GM19324 (cell line): ENCODE measurements around the gene CELF4.

ENCODE experiments used
- ATAC-seq: cut with Tn5 transposase; IDR thresholded peaks from one replicate; pipeline ENCODE4 v1.9.1; 2021; ENCODE audit warnings: mild to moderate bottlenecking, moderate library complexity; ENCODE audit not compliant: unreplicated experiment, low FRiP score

CELF4 gene

GRCh38 chr18:37501136-37501535 lies 64.5 kb downstream of the CELF4 start:
- no peak for ATAC-seq

DNA sequence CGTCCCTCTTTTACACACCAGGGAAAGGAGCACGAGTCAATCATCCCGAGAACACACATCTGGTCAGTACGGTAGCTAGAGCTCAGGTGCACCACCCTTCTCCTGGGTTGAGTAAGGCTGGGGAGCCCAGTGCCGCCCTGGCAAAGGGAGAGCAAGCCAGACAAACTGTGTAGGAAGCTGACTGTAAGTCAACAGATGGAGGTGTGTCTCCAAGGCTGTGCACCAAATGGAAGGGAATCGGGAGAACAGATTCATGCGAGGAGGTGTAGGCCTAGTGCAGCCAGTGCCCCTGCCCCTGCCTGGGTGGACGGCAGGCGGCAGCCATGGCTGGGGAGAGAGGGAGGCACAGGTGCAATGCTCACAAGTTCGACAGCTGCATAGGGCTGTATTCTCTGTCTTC lies 65.7 kb downstream of the CELF4 start:
- no peak for ATAC-seq

- no peak for ATAC-seq
Observed at GRCh38 chr18:37499044-37499443, 66.6 kb downstream of the CELF4 start.

DNA sequence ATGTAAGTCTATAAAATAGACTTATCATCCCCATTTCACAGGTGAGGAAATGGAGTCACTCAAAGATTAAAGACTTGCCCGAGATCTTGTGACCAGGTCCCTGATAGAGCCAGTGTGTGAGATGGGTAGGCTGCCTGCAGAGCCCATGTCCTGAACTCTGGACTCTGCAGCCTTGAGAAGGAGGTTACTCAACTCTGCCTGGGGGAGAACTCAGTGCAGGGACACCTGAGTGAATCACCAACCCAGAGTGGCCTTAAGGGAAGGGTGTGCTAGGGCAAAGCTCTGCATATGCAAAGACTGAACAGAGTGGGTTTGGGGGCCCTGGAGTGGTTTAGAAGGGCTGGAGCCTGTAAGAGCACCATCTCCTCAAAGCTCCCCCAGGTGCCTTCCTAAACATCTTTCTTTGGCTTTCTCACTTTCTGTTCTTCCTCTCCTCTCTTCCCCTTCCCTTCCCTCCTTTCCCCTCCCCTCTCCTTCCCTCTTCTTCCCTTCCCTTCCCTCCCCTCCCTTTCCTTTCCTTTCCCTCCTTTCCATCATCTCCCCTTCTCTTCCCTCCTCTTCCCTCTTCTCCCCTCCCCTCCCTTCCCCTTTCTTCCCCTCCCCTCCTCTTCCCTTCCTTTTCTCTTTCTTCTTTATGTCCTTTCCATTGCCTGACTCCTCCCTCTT lies 67.6 kb downstream of the CELF4 start:
- ATAC-seq = no peak

- no peak for ATAC-seq
Observed at GRCh38 chr18:37496568-37496967, 69.0 kb downstream of the CELF4 start.

- no peak for ATAC-seq
Observed at GRCh38 chr18:37495354-37495753, 70.2 kb downstream of the CELF4 start.

DNA sequence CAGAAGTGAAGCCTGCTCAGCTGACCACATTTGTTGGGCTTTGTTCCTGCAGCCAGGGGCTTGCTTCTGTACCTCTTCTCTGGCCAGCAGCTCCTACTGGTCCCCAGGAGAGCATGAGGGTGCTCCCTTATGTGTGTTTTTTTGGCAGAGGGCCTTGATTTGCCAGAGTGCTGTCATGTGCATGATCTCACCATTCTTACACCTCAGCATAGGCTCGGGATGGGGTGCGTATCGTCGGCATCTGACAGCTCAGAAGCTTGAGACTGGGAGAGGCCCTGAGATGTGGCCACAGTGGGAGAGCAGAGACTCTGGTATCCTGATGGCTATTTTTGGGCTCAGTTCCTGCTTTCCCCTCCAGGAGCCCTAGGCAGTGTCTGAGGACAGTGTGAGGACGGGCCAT lies 71.2 kb downstream of the CELF4 start:
- no peak for ATAC-seq

GRCh38 chr18:37493352-37493935 lies 72.2 kb downstream of the CELF4 start:
- no peak for ATAC-seq

GRCh38 chr18:37492952-37493351 lies 72.6 kb downstream of the CELF4 start:
- no peak for ATAC-seq

GRCh38 chr18:37491526-37491925 lies 74.1 kb downstream of the CELF4 start:
- no peak for ATAC-seq

DNA sequence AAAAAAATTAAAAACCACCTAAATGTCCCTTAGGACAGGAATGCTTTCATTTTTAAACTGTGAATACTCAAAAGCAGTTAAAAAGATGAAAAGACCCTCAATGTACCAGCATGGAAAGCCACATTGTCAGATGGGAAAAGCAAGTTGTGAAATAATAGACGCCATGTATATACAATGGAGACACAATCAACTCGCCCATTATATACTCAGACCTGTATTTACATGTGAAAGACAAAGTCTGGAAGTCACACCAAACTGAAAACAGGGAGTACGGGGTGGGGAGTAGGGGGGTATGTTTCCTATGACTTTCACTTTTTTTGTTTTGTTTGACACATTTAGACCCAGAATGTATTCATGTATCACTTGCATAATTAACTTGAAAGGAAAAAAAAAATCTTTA lies 75.6 kb downstream of the CELF4 start:
- ATAC-seq = no peak

GRCh38 chr18:37489011-37489410 lies 76.6 kb downstream of the CELF4 start:
- ATAC-seq = no peak

- no peak for ATAC-seq
Observed at GRCh38 chr18:37487400-37487867, 78.2 kb downstream of the CELF4 start.

DNA sequence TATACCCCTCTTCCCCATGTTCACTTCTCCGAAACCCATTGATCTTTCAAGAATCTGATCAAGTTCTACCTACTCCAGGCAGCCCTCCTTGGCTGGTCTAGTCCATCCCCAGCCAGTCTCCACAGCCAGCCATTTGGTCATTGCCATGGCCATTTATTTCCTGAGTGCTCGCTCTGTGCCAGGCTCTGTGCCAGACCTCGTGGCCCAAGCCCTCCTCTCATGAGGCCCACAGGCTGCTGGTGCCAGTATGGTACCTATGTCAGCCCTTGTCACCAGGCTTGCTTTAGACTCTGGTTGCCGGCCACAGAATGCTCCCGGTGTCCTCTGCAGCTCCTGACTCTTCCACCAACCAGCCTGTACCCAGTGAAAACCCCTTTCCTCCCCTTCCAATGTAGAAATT lies 78.8 kb downstream of the CELF4 start:
- no peak for ATAC-seq

GRCh38 chr18:37484983-37485834 lies 80.4 kb downstream of the CELF4 start:
- no peak for ATAC-seq

DNA sequence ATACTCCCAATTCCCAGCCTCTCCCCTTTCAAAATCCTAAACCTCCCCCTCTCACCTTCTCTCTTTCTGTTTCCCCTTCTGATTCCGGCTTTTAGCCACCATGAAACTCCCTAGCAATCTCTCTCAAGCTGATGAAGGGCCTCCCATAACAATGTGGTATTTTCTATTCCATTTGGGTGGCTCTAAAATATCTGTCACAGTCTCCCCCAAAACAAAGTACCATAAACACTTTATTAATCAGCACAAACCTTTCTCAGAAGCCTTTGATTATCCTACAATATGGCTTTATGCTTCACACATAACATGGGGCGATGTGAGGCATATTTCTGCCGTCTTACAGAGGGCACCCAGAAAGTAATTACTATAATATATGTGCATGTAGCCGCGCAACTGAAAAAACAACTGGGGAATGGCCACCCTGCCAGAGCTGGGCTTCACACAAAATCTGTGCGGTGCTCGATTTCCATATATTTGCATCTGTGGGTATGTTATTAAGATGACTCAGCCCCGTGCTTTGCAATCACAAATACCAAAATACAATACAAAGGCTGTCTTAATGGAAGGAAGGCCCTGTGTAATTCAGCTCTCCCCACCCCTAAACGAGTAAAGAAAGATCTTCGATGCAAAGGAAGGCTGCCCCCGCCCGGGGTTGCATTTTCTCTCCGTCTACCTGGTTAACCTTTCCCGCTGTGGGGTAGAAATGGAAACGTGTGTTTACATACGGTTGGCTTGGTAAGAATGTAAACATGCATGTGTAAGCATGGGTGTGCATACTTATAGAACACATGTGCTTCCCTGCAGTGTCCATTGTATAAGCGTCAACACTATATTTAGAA lies 81.4 kb downstream of the CELF4 start:
- no peak for ATAC-seq

- ATAC-seq = no peak
Observed at GRCh38 chr18:37483221-37483971, 82.2 kb downstream of the CELF4 start.

DNA sequence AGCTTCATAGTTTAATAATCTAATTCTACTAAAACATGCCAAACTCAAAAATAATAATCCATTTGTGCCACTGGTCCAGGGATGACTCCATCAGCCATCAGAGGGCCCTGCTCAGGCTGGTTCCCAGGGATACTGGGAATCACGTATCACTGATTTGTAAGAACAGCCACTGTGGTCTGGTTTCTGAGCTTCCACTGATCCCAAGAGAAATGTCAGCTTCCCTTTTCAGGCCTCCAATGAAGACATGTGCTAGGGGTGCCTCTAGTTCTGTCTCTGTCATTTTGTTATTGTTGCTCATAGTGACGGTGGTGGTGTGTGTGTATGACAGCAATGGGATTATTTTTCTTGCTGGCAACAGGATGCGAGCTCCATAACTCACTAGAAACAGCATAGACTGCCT lies 83.2 kb downstream of the CELF4 start:
- ATAC-seq = no peak

DNA sequence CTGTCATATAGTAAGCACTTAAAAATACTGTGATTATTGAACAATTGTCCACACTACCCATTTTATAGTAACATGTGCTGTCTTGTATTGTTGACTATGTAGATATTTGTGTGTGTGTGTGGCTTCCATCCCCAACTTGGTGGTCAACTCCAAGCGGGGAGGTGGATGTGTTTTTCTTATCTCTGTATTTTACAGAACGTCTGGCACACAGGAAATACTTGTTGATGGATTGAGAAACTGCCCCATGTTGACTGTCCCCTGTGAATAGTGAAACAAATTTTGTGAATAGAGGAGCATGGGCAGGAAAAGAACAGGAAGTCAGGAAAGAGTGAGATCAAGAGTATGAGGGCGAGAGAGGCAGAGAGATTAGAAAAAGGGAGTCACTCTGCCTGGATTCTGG lies 83.6 kb downstream of the CELF4 start:
- ATAC-seq = no peak

- ATAC-seq = no peak
Observed at GRCh38 chr18:37481491-37481890, 84.1 kb downstream of the CELF4 start.
